ENCODE results near the gene BCAS1.

- TF ChIP-seq, protein P1, sequence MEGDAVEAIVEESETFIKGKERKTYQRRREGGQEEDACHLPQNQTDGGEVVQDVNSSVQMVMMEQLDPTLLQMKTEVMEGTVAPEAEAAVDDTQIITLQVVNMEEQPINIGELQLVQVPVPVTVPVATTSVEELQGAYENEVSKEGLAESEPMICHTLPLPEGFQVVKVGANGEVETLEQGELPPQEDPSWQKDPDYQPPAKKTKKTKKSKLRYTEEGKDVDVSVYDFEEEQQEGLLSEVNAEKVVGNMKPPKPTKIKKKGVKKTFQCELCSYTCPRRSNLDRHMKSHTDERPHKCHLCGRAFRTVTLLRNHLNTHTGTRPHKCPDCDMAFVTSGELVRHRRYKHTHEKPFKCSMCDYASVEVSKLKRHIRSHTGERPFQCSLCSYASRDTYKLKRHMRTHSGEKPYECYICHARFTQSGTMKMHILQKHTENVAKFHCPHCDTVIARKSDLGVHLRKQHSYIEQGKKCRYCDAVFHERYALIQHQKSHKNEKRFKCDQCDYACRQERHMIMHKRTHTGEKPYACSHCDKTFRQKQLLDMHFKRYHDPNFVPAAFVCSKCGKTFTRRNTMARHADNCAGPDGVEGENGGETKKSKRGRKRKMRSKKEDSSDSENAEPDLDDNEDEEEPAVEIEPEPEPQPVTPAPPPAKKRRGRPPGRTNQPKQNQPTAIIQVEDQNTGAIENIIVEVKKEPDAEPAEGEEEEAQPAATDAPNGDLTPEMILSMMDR (IDR thresholded peaks at IDR 0.05): no peak
- no peak for TF ChIP-seq POLR2A (IDR thresholded peaks at IDR 0.05)
These were observed 140.3 kb downstream of the BCAS1 start for GRCh38 chr20:53929974-53930650.
